ENCODE results near the gene FSCN2. TPM values are rescaled to one million over a fixed set of nuclear protein-coding genes. Genes with fewer than 3 reads are reported as not detected.

FSCN2 gene
- total and polyA plus RNA-seq, 2 donors (not counting 3 experiments of a cell fraction or from before 2014, with no cell fraction given) = 0.32 to 0.71 TPM

DNA sequence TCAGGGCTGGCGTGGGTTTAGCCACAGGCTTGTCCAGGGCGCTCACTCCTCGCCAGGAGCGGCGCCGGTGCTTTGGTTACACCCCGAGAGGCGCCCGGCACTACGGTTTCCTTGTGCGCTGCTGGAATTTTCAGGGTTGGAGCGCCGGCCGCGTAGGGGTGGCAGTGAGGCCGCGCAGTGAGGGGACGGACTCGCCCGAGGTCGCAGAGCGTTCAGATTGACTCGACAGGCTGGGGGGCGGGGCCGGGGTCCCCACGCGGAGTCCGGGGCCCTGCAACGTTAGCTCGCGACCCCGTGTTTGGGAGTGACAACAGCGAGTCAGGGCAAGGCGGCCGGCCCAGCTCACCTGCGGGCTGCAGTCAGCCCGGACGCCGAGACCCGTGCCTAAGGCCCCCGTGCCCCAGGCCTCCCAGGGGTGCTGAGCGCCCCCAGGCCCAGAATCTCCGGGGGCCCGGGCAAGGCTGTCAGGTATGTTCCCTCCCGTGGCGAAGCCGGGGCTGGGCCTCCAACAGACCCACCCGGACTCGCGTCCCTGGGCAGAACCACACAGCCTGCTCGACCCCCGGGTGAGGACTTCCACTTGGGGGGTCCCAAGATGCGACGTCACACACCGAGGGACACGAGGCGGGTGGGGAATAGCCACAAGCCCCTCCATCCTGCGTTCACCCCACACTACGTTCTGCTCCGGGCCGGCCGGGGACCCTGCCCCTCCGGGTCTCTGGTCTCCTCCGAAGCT, 14.3 kb upstream of the FSCN2 start:
- Histone ChIP-seq H3K4me2 (ENCODE audit: insufficient read depth, low read length) (peak overlapping the region; percentile 73), H3K27me3 (ENCODE audit: control insufficient read depth in 2 of 2, insufficient read depth in 2 of 2, low read length in 2 of 2) (no peaks in the 10 kb centered on the region), H4K20me1 (replicated peaks; ENCODE audit: control insufficient read depth, extremely low read depth, insufficient read depth, low read length) (peaks cover 2% of the 10 kb centered on the region), H3K4me1 (ENCODE audit: control insufficient read depth, extremely low read depth, insufficient read depth, low read length) (peaks cover 35% of the 10 kb centered on the region), H3K79me2 (ENCODE audit: control insufficient read depth, insufficient read depth, low read length) (peaks cover 61% of the 10 kb centered on the region), H3K9ac (replicated peaks; ENCODE audit: extremely low read depth, insufficient read depth, low read length) (peak overlapping the region; percentile 56), H3K9me3 (replicated peaks; ENCODE audit: control insufficient read depth, insufficient read depth, low read length) (no peaks in the 10 kb centered on the region), H3K4me3 (replicated peaks in 1 of 3; ENCODE audit: insufficient read depth in 1 of 3, low read depth in 1 of 3, low read length in 3 of 3) (peak overlapping the region in 2 of 3 experiments; percentile 40 to 55), H2AFZ (ENCODE audit: low read depth, low read length) (no peak overlapping the region), H3K27ac (ENCODE audit: insufficient read depth, low read depth, low read length) (peak overlapping the region; percentile 60), H3K36me3 (ENCODE audit: control insufficient read depth in 2 of 2, extremely low read depth in 1 of 2, insufficient read depth in 2 of 2, low read length in 2 of 2) (peaks cover 15 to 22% of the 10 kb centered on the region in 2 experiments), H3K9me1 (replicated peaks; ENCODE audit: control insufficient read depth, extremely low read depth, insufficient read depth, low read length) (no peaks in the 10 kb centered on the region)
- FAIRE-seq (no peak), DNase-seq (ENCODE audit: low read depth, low spot score) (peak; percentile 35)
- TF ChIP-seq FOS (IDR thresholded peaks at IDR 0.05; ENCODE audit: borderline replicate concordance, insufficient read depth, low read length) (no peak), POLR2A (IDR thresholded peaks at IDR 0.05; ENCODE audit: low read depth, low read length) (peak; percentile 45)
- ChIA-PET CTCF (interaction anchor here (2.4 kb wide), 1 partner anchor 29 kb away, joined by 11 read pairs; no protein-coding TSS in a partner anchor), POLR2A (interaction anchor here (0.6 to 0.9 kb wide), 2 partner anchors 52 to 53 kb away, joined by 3 read pairs; no protein-coding TSS in a partner anchor)
- dilution Hi-C loops (cut with MboI; ENCODE audit: extremely low pct_ligation_motif_present, low sequenced_read_pairs) (no loop called here), intact Hi-C loops (cut with micrococcal nuclease) (loop anchor here (1.0 to 5.0 kb wide), 4 partner anchors 53 to 262 kb away; partner anchors contain the start of gene BAHCC1)
- BruUV-seq (replicated peaks) = no TSS peak

DNA sequence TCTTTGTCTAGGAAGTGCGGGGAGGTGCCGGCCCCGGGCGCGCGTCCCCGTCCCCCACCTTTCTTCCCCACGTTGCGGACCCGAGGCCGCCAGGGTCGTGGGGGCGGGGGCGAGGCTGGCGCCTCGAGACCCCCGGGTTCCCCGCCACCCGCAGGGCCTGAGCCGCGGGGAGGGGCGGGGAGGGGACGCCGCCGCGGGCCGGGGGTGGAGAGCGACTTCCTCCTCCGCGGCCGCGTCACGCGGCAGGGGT, 13.8 kb upstream of the FSCN2 start:
- FAIRE-seq = no peak
- dilution Hi-C loops (cut with MboI; ENCODE audit: extremely low pct_ligation_motif_present, low sequenced_read_pairs) = no loop called here
- H3K4me3 ChIP-seq (replicated peaks in 1 of 3; ENCODE audit: insufficient read depth in 1 of 3, low read depth in 1 of 3, low read length in 3 of 3) = peak overlapping the region in 2 of 3 experiments; percentile 40 to 55
- BruUV-seq (replicated peaks) = no TSS peak
- H3K27ac ChIP-seq (ENCODE audit: insufficient read depth, low read depth, low read length) = peak overlapping the region; percentile 60
- H3K9ac ChIP-seq (replicated peaks; ENCODE audit: extremely low read depth, insufficient read depth, low read length) = peak overlapping the region; percentile 56
- peak overlapping the region; percentile 73 for H3K4me2 ChIP-seq (ENCODE audit: insufficient read depth, low read length)
- no peaks in the 10 kb centered on the region for H3K9me3 ChIP-seq (replicated peaks; ENCODE audit: control insufficient read depth, insufficient read depth, low read length)
- H3K4me1 ChIP-seq (ENCODE audit: control insufficient read depth, extremely low read depth, insufficient read depth, low read length) = peaks cover 35% of the 10 kb centered on the region
- peaks cover 2% of the 10 kb centered on the region for H4K20me1 ChIP-seq (replicated peaks; ENCODE audit: control insufficient read depth, extremely low read depth, insufficient read depth, low read length)
- ChIA-PET POLR2A (interaction anchor here (0.6 kb wide), 1 partner anchor 52 kb away, joined by 3 read pairs; no protein-coding TSS in a partner anchor), CTCF (no interaction called here)
- DNase-seq (ENCODE audit: low read depth, low spot score) = no peak
- H3K36me3 ChIP-seq (ENCODE audit: control insufficient read depth in 2 of 2, extremely low read depth in 1 of 2, insufficient read depth in 2 of 2, low read length in 2 of 2) = peaks cover 11 to 20% of the 10 kb centered on the region in 2 experiments
- no peak overlapping the region for H2AFZ ChIP-seq (ENCODE audit: low read depth, low read length)
- intact Hi-C loops (cut with micrococcal nuclease) = loop anchor here (2.0 to 5.0 kb wide), 2 partner anchors 120 to 262 kb away; partner anchors contain the start of gene BAHCC1
- no peaks in the 10 kb centered on the region for H3K27me3 ChIP-seq (ENCODE audit: control insufficient read depth in 2 of 2, insufficient read depth in 2 of 2, low read length in 2 of 2)
- no peak for TF ChIP-seq MYC (IDR thresholded peaks at IDR 0.05; ENCODE audit: low read depth, low read length)
- TF ChIP-seq, protein P1, sequence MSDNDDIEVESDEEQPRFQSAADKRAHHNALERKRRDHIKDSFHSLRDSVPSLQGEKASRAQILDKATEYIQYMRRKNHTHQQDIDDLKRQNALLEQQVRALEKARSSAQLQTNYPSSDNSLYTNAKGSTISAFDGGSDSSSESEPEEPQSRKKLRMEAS (IDR thresholded peaks at IDR 0.05; ENCODE audit: insufficient read depth, insufficient read length) = no peak
- no peaks in the 10 kb centered on the region for H3K9me1 ChIP-seq (replicated peaks; ENCODE audit: control insufficient read depth, extremely low read depth, insufficient read depth, low read length)
- peaks cover 56% of the 10 kb centered on the region for H3K79me2 ChIP-seq (ENCODE audit: control insufficient read depth, insufficient read depth, low read length)

Data from endothelial cell of umbilical vein (primary cell).